Measurements from ENCODE around the gene POMC.
"Not testable (repeated sequence)": the region's sequence is repeated elsewhere in the genome, so short reads cannot be mapped to it uniquely, and the experiment has no call there.

Gene POMC

GRCh38 chr2:25151718-25152117, 16.7 kb downstream of the POMC start:
- no peak for TF ChIP-seq CTCF (IDR thresholded peaks at IDR 0.05; ENCODE audit: low read depth, low read length)
- DNase-seq (ENCODE audit: extremely low read depth, low read depth), result no peak

GRCh38 chr2:25150993-25151392, 17.4 kb downstream of the POMC start:
- DNase-seq (ENCODE audit: extremely low read depth, low read depth), result not testable (repeated sequence)

- no peak for TF ChIP-seq CTCF (IDR thresholded peaks at IDR 0.05; ENCODE audit: low read depth, low read length)
- DNase-seq (ENCODE audit: extremely low read depth, low read depth), result no peak
Measured at GRCh38 chr2:25149646-25150045, 18.7 kb downstream of the POMC start.

- no peak for TF ChIP-seq CTCF (IDR thresholded peaks at IDR 0.05; ENCODE audit: low read depth, low read length)
- DNase-seq (ENCODE audit: extremely low read depth, low read depth), result no peak
Measured at GRCh38 chr2:25146896-25147295, 21.5 kb downstream of the POMC start.

GRCh38 chr2:25145803-25146202, 22.6 kb downstream of the POMC start:
- no peak for TF ChIP-seq CTCF (IDR thresholded peaks at IDR 0.05; ENCODE audit: low read depth, low read length)
- no peak for DNase-seq (ENCODE audit: extremely low read depth, low read depth)

GRCh38 chr2:25141120-25141519, 27.3 kb downstream of the POMC start:
- TF ChIP-seq CTCF (IDR thresholded peaks at IDR 0.05; ENCODE audit: low read depth, low read length), result no peak

GRCh38 chr2:25140535-25140934, 27.8 kb downstream of the POMC start:
- not testable (repeated sequence) for DNase-seq (ENCODE audit: extremely low read depth, low read depth)

More at GRCh38 chr2:25141120-25141519, 27.3 kb downstream of the POMC start:
- no peak for DNase-seq (ENCODE audit: extremely low read depth, low read depth)

GRCh38 chr2:25132693-25133092, 35.7 kb downstream of the POMC start:
- no peak for DNase-seq (ENCODE audit: extremely low read depth, low read depth)
- no peak for TF ChIP-seq CTCF (IDR thresholded peaks at IDR 0.05; ENCODE audit: low read depth, low read length)

GRCh38 chr2:25132299-25132635, 36.1 kb downstream of the POMC start:
- DNase-seq (ENCODE audit: extremely low read depth, low read depth), result no peak
- TF ChIP-seq CTCF (IDR thresholded peaks at IDR 0.05; ENCODE audit: low read depth, low read length), result no peak
